Islet precursor cell (in vitro differentiated cells): ENCODE results near the gene KRTAP12-1.
A peak's percentile ranks its signal among the peaks of the same experiment; 100 is the strongest.

Experiments used
- DNase-seq: peaks from one replicate; pipeline ENCODE4 v3.0.0-alpha.2; 2018

The KRTAP12-1 gene

DNA sequence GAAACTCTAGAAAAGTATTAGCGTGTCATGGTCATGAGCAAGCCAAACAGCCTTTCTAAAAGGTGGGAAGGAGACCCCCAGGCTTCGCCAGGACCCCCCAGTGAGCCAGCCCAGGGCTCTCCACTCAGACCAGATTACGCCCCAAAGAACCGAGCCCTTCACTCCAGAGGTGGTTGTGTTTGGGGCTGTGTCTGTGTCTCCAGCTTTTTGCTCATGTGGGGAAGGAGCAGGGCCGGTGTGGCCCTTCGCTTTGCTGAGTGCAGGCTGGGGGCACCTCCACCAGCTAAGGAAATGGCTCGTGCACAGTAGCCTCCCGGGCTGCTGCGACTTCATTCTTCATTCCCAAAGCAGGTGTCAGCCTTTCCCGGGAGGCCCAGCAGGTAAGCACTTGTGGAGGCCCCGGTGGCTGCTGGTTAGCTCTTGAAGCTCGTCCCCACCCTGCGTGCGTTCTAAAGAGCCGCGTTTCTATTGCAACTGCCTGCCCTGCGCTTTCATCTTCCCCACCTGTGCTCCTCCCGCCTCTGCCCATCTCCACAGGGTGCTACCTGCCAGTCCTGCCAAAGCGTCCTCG is 28.9 kb upstream of the KRTAP12-1 start:
- DNase-seq: peak; percentile 56

DNA sequence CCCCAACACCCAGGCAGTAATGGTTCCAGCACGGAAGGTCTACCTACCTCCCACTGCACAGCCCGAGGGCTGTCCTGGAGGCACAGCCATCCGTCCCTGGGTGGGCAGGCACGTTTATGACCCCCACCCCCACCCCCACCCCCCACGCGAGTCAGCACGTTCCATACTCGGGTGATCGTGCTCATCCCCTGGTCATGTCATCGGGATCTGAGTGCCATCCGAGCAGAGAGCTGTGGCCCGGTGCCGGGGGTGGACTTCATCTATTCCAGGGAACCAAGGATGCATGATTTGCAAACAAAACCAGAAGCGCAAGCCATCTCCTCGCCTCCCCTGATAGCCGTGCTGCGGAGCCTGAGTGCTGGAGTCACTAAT is 28.3 kb upstream of the KRTAP12-1 start:
- peak; percentile 38 for DNase-seq

DNA sequence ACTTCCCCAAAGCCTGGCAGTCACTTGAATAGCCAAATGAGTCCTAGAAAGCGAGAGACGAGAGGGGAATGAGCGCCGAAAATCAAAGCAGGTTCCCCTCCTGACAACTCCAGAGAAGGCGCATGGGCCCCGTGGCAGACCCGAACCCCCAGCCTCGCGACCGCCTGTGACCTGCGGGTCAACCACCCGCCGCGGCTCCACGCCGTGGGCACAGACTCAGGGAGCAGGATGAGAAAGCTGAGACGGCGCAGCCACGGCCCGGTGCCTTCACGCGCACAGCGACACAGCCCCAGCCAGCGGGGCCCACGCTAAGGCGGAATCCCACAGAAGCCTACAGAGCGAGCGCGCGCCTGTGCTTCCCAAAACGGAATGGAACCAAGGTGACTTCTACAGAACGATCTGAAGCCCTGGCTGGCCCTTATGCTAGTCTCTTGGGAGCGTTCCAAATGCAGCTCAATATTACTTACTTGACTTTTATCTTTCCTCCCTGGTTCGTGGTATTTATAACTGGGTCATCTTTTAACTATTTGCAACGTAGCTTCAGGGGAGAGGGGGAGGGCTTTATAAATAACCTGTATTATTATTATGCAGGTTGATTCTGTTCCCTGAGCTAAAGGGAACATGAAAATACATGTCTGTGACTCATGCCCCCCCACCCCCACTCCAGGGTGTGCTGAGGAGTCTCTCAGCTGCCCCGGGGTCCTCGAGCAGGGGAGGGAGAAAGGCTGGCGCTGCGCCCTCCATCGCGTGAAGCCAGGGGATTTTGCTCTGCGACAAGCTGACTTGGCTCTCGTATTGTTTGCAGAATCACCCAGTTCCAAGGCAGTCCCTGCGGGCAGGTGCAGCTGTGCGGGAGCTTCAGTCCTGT is 27.7 kb upstream of the KRTAP12-1 start:
- DNase-seq: peak; percentile 53

DNA sequence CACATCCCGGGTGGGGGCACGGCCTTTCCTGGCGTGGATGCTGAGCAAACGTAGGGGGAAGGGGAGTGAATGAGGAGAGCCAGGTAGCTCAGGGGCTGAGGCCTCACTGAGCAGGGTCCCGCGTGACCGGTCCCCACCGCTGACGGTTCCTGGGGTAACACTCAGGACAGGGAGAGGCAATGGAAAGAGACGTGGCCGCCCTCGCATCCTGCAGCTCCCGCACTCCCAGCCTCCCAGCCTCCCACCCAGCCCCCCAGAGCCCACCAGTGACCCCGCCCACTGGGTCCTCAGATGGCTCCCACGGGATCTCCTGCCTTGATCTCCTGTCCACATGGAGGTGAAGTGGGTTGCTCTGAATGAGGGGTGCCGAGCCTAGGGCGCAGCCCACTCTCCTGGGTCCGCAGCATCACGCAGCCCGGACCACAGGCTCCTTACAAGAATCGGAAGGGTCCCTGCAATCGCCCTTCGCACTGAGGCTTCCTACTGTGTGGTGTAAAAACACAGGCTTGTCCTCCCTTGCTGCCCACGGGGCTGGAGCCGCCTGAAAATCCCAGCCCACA is 27.0 kb upstream of the KRTAP12-1 start:
- DNase-seq: peak; percentile 38

DNA sequence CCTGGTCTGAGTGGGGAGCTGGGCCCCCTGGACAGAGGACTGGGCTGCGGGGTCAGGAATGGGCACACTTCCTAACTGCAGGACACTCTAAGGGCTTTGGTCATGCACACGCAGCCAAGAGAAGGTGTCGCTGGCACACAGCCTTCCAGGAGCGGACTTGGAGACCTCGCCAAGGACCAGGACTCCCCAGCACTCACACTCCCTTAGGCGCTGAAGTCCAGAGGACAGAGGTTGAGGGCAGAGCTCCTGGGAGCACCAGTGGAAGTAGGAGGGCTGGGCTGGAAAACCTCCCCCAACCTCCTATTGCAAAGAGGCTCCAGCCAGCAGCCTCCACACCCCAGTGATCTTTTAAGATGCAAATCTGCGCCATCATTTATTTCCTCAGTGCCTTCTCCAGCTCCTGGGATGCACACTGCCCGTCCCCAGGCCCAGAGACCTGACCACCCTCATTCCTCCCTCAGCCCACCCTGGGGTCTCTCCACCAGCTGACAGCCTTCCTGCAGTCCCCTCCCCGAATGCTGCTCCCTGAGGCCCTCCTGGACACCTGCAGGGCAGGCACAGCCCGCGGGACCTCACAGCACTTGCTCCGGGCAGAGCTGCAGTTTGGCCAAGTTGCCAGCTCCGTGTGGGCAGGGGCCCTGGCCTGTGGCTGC is 26.4 kb upstream of the KRTAP12-1 start:
- DNase-seq: peak; percentile 55

DNA sequence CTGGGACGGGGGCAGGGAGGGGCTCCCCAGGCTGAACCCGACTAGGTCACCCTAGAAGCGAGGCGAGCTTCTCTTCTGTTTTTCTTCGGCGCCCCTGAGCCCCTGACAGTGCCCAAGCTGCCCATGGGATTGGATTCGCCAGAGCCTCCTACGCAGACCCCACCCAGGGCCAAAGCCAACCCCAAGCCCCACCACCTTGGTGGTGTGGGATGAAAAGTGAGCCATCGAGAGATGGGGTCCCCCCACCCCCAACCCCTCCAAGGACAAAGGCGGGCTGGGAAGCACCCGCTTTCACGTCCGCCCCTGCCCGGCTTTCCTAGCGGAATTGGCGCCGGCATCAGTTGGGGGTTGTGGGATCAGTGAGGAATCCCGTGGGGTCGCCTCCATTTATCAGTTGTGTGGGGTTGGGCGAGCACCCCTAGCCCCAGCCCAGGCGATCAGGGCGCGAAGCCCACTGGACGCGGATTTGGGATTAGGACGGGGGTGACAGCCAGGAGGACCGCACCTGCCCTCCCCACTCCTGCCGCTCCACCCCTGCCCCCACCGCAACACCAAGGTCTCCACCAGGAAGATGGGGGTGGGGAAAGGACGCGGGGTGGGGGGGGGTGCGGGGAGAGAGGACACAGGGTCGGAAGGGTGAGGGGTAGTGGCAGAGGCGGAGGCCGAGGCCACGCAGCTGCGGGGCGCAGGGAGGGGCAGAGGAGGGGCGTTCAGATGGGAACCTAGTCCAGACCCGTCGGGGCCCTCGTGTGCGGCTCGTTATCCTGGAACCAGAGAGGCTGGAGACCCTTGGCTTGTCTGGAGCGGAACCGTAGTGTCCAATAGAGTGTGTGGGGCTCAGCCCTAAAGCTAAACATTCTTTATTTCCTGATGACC is 25.0 kb upstream of the KRTAP12-1 start:
- no peak for DNase-seq

DNA sequence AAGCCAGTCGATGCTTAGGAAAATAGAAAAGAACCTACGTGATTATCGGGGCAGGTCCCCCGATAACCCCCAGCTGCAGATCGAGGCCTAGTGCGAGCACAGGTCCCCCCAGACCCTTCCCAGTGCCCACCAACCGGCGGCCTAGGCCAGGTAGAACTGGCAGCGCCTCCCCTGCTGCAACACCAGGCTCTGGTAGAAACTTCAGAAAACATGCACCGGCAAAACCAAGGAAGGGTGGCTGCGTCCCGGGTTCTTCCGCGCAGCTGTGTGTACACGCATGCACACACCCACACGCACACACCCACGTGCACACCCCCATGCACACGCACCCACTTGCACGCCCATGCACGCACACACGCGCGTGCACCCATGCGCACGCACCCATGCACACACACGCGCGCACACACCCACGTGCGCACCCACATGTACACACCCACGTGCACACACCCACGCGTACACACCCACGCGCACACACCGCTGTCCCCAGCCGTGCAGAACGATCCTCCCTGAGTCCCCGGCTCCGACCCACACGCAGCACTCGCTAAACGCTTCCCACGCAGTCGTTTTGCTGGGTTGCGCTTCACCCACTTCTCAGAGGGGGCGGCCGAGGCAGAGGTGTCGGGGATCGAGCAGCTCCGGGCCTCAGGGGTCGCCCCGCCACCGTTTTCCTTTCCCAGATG is 24.2 kb upstream of the KRTAP12-1 start:
- no peak for DNase-seq

DNA sequence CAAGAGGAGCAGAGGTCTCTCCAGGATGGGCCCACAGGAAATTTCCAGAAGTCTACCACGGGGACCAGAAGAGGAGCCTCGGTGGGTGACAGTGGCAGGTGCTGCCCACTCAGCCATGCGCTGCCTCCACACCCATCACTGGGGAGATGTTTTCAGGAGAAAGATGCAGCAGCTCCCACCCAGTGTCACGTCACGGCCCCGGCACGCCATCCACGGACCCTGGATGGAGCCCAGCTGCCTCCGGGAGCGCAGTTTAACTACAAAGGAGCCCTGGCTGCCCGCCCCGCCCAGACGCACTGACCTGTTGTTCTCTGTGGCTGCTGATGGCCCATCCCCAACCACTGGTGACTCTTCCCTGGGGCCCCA is 22.7 kb upstream of the KRTAP12-1 start:
- peak; percentile 49 for DNase-seq

DNA sequence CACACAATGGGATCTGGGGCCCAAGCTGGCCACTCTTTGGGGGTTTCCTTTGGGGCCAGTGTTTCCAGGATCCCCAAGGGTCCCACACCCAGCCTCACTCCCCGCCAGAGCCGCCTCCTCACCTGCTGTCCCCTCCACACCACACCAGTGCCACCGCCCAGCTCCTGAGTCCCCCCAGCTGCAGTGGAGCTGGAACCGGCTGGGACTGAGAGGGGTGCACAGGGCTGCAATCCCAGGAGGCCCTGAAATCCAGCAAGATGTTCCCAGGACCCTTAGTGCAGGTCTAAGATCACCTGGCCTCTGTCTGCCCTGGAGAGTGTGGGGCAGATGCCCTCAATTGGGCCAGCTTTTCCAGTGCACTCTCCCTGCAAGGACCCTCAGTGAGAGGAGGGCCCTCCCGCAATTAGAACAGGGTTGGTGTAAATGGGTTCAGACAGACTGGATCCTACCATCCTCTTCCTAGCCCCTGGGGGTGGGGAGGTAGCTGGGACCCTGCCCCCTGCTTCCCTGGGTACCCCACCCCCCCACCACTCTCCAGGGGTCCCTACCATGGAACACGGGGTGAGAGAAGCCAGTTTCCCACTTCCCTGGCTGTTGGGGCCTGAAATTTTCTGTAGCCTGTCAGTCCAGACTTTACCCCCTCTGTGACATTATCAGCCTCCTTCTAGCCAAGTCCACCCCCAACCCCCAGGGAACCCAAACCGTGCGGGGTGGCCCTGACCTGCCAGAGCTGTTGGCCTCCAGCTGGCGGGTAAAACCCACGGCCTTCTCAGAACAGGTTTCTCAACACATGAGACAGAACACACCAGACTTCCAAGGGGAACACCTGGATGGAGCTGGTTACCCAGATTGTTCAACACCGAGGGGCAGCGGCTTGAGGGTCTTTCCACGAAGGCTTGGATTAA is 22.0 kb upstream of the KRTAP12-1 start:
- DNase-seq: peak; percentile 52

DNA sequence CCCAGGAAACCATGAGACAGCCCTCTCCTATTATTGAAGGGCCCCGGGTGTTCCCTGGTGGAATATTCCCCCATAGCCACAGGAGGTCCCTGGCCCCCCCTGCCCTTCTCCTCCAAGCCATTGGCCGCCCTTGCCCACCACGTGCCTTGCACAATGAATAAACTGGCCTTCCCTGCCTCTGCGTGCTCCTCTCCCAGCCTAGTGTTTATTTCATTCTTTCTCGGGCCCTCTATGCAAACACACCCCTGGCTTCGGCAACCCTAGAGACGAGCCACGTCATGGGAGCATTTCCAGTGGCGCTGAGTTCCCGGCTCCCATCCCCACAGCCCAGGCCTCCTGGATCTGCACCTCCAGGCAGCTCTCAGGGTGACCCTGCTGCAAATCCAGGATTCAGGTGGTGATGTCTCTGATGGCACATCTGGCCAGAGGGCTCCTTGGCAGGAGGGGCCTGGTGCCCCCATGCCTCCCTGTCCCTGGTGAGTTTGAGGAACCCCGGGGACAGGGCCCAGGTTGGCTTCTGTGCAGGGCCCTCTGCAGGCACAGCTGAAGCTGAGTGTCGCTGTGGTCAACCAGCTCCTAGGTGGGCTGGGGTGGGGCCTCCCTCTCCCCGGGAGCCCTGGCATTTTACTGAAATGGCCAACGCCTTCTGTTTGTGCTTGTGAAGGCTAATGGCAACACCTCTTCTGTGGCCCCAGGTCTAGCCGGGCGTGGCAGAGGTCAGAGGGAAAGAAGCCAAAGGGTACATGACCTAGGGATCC is 21.2 kb upstream of the KRTAP12-1 start:
- DNase-seq: peak; percentile 50

DNA sequence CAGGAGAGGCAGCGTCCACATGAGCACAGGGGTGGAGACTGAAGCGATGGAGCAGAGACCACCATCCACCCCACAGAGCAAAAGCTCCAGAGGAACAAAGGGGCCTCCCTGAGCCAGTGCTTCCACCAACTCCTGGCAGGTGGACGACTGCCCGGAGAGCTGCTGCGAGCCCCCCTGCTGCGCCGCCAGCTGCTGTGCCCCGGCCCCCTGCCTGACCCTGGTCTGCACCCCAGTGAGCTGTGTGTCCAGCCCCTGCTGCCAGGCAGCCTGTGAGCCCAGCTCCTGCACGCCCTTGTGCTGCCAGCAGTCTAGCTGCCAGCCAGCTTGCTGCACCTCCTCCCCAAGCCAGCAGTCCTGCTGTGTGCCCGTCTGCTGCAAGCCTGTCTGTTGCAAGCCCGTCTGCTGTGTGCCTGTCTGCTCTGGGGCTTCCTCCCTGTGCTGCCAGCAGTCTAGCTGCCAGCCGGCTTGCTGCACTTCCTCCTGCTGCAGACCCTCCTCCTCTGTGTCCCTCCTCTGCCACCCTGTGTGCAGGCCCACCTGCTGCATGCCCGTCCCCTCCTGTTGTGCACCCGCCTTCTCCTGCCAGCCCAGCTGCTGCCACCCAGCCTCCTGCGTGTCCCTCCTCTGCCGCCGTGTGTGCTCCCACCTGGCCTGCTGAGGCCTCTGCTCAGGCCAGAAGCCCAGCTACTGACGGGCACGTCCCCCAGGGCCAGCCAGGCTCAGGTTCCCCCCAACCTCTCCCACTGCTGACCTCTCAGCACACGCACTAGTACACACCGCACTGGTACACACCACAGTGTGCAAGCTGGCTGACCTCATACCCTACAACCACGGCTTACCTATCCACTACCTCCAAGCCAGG is 20.4 kb upstream of the KRTAP12-1 start:
- DNase-seq: no peak

DNA sequence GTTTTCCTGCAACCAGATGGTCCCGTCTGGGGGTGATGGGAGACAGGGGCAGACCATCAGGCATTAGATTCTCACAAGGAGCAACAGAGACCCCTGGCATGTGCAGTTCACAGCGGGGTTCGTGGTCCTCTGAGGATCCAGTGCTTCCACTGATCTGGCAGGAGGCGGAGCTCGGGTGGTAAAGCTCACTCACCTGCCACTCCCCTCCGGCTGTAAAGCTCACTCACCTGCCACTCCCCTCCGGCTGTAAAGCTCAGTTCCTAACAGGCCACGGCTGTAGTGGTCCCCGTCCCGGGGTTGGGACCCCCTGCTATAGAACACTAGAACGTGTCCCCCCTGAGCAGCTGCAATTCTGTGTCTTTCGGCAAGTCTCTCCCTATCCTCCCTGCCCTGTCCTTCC is 19.6 kb upstream of the KRTAP12-1 start:
- DNase-seq: peak; percentile 49

DNA sequence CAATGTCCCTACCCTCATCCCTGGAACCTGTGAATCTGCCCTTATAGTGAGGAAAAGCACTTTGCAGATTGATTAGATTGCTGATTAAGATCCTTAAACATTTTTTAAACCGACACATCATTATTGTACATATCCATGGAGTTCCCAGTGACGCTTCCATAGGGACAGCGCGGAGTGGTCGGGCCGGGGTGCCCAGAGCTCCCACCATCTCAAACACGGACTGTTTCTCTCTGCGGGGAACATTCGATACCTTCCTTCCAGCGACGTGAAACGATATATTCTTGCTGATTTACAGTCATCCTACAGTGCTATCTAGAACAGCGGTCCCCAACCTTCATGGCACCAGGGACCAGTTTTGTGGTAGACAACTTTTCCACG is 19.0 kb upstream of the KRTAP12-1 start:
- no peak for DNase-seq

DNA sequence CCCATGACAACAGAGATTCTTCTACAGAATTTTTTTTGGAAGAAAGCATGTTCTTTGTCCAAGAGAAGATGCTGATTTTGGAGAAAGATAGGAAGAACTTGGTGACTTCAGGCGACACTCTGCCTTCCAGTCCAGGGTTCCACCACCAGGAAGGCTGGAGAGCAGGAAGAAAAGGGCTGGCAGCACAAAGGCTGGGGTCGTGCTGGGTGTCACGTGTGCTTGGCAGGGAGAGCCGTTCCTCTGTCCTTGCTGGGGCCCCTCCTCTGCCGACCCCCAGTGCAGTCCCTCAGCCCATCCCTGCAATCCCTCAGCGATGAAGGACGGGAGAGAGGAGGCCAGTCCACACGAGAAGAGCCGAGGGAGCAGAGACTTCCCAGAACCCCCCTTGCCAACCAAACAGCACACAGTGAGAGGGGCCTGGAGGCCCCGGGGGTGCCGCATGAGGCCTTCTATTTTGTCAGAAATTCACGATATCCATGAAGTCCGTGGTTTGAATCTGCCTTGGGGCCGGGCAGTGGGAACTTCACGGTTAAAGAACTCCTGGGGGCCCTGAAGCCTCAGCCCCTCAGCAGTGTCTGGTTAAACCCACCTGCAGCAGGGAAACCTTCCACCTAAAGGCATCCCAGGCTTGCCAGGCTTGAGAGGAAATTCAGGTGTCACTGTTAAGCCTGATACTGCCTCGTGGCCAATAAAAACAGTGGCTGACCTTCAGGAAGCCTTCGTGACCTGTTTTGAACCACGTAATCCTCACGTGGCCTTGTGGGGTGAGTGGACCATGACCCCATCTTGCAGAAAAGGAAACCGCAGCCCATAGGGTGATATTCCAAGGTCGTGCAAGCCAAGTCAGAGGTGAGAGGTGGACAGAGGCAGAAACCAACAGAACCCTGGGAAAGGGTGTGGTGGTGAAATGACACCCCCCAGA is 18.4 kb upstream of the KRTAP12-1 start:
- no peak for DNase-seq

DNA sequence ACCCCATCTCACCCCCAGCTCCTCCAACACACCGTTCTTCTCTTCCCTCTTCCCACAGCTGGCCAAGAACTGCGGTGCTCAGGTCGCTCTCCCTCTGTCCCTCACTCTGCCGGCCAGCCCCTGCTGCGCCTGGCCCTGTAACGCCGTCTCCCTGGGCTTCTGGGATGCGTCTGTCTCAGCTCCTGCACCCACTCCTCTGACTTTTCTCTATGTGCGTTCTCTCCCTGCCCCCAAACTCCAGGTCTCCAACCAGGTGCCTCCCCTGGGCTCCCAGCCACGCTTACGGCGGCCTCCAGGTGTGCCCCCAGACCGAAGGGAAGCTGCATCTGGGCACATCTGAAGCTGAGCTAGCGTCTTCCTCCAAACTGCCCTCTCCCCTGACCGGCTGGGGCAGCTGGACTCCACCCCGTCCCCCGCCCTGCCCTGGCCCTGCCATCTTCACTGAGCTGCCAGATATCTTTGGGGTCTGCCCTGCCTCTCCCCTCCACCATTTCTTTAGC is 17.6 kb upstream of the KRTAP12-1 start:
- no peak for DNase-seq

DNA sequence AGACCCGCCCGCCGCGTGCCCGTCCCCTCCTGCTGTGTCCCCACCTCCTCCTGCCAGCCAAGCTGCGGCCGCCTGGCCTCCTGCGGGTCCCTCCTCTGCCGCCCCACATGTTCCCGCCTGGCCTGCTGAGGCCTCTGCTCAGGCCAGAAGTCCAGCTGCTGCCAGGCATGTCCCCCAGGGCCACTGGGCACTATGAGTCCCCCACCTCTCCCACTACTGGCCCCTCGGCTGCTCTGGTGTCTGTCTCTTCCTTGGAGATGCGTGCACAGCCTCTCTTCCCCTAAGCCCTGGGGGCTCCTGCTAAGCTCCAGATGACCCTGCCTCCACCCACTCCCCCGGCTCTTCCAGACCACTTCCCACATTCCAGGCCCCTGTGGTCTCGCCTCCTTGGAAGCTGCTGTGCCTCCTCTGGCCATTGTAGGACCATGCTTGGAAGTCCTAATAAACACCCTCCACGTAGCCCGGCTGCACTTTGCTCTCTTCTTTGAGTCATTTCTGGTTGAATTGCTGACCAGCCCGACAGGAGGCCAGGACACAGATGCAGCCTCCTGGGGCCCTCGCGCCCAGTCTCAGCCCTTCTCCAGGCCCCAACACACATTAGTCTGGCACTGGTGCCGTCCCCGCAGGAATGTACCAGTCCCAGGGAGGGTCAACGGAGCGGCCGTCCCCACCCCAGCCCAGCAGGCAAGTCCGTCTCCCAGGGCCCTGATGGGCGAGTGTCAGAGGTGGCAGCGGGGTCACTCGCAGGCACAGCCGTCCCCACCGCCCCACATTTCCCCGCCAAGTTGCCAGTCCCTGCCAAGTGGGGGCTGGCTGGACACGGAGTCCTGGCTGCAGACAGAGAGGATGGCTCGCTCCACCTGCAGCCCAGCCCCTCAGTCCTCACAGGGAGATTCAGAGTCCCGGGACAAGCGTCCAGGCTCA is 16.1 kb upstream of the KRTAP12-1 start:
- peak; percentile 97 for DNase-seq
